Measurements from ENCODE around the gene PREB.
A peak's percentile ranks its signal among the peaks of the same experiment; 100 is the strongest.

PREB gene

GRCh38 chr2:27085673-27086089, 48.8 kb downstream of the PREB start:
- peak overlapping the region; percentile 69 for H3K4me2 ChIP-seq (ENCODE audit: low read depth, low read length, poor library complexity, severe bottlenecking)
- H2AFZ ChIP-seq (ENCODE audit: low read length) = peak overlapping the region; percentile 76; the same call in 1 of the 2 replicates
- no peaks in the 10 kb centered on the region for H3K9me2 ChIP-seq (replicated peaks; ENCODE audit: low read depth, low read length)
- H3K9me3 ChIP-seq (ENCODE audit: insufficient read depth, low read depth, low read length) = no peaks in the 10 kb centered on the region
- H3K27me3 ChIP-seq (ENCODE audit: insufficient read depth, low read length, poor library complexity, severe bottlenecking) = no peaks in the 10 kb centered on the region
- H3K9ac ChIP-seq (ENCODE audit: low read depth, low read length, poor library complexity, severe bottlenecking) = peak overlapping the region; percentile 79
- H3K4me3 ChIP-seq (ENCODE audit: low read length, poor library complexity, severe bottlenecking) = peak overlapping the region; percentile 78
- H4K20me1 ChIP-seq (ENCODE audit: insufficient read depth, low read length, poor library complexity, severe bottlenecking) = no peaks in the 10 kb centered on the region
- TF ChIP-seq CTCF (conservative IDR thresholded peaks at IDR 0.05; ENCODE audit: low read length) (peak; percentile 42), EZH2phosphoT487 (IDR thresholded peaks at IDR 0.05; ENCODE audit: borderline replicate concordance) (no peak)
- H3K36me3 ChIP-seq (ENCODE audit: insufficient read depth, low read length) = no peaks in the 10 kb centered on the region
- H3F3A ChIP-seq (ENCODE audit: low read depth) = peaks cover 7% of the 10 kb centered on the region; the same call in 1 of the 2 replicates
- peaks cover 21% of the 10 kb centered on the region; the same call in 1 of the 2 replicates for H3K79me2 ChIP-seq (ENCODE audit: insufficient read depth, low read length)
- peaks cover 50% of the 10 kb centered on the region for H3K4me1 ChIP-seq (ENCODE audit: insufficient read depth, low read length, poor library complexity, severe bottlenecking)

GRCh38 chr2:27085062-27085672, 49.3 kb downstream of the PREB start:
- Histone ChIP-seq H3K9ac (ENCODE audit: low read depth, low read length, poor library complexity, severe bottlenecking) (peak overlapping the region; percentile 79), H3K4me2 (ENCODE audit: low read depth, low read length, poor library complexity, severe bottlenecking) (peak overlapping the region; percentile 69), H3K36me3 (ENCODE audit: insufficient read depth, low read length) (no peaks in the 10 kb centered on the region), H3F3A (ENCODE audit: low read depth) (peaks cover 7% of the 10 kb centered on the region; the same call in 1 of the 2 replicates), H3K9me2 (replicated peaks; ENCODE audit: low read depth, low read length) (no peaks in the 10 kb centered on the region), H2AFZ (ENCODE audit: low read length) (no peak overlapping the region), H4K20me1 (ENCODE audit: insufficient read depth, low read length, poor library complexity, severe bottlenecking) (no peaks in the 10 kb centered on the region), H3K27me3 (ENCODE audit: insufficient read depth, low read length, poor library complexity, severe bottlenecking) (no peaks in the 10 kb centered on the region), H3K4me1 (ENCODE audit: insufficient read depth, low read length, poor library complexity, severe bottlenecking) (peaks cover 53% of the 10 kb centered on the region), H3K79me2 (ENCODE audit: insufficient read depth, low read length) (peaks cover 21% of the 10 kb centered on the region; the same call in 1 of the 2 replicates), H3K4me3 (ENCODE audit: low read length, poor library complexity, severe bottlenecking) (peak overlapping the region; percentile 78), H3K9me3 (ENCODE audit: insufficient read depth, low read depth, low read length) (no peaks in the 10 kb centered on the region)
- TF ChIP-seq CTCF (conservative IDR thresholded peaks at IDR 0.05; ENCODE audit: low read length) = no peak
- no peak for TF ChIP-seq EZH2phosphoT487 (IDR thresholded peaks at IDR 0.05; ENCODE audit: borderline replicate concordance)

- no peak overlapping the region for H3K4me3 ChIP-seq (ENCODE audit: low read length, poor library complexity, severe bottlenecking)
- H3F3A ChIP-seq (ENCODE audit: low read depth) = peaks cover 7% of the 10 kb centered on the region; the same call in 1 of the 2 replicates
- TF ChIP-seq CTCF (conservative IDR thresholded peaks at IDR 0.05; ENCODE audit: low read length) (0 out of 2 replicates have a peak, but pooled peaks have one; percentile 13), EZH2phosphoT487 (IDR thresholded peaks at IDR 0.05; ENCODE audit: borderline replicate concordance) (no peak)
- H2AFZ ChIP-seq (ENCODE audit: low read length) = no peak overlapping the region
- no peak overlapping the region for H3K9ac ChIP-seq (ENCODE audit: low read depth, low read length, poor library complexity, severe bottlenecking)
- peaks cover 53% of the 10 kb centered on the region for H3K4me1 ChIP-seq (ENCODE audit: insufficient read depth, low read length, poor library complexity, severe bottlenecking)
- no peaks in the 10 kb centered on the region for H3K36me3 ChIP-seq (ENCODE audit: insufficient read depth, low read length)
- H3K27me3 ChIP-seq (ENCODE audit: insufficient read depth, low read length, poor library complexity, severe bottlenecking) = no peaks in the 10 kb centered on the region
- H3K4me2 ChIP-seq (ENCODE audit: low read depth, low read length, poor library complexity, severe bottlenecking) = peak overlapping the region; percentile 69
- H3K79me2 ChIP-seq (ENCODE audit: insufficient read depth, low read length) = peaks cover 21% of the 10 kb centered on the region; the same call in 1 of the 2 replicates
- H3K9me2 ChIP-seq (replicated peaks; ENCODE audit: low read depth, low read length) = no peaks in the 10 kb centered on the region
- no peaks in the 10 kb centered on the region for H3K9me3 ChIP-seq (ENCODE audit: insufficient read depth, low read depth, low read length)
- H4K20me1 ChIP-seq (ENCODE audit: insufficient read depth, low read length, poor library complexity, severe bottlenecking) = no peaks in the 10 kb centered on the region
These were observed 50.0 kb downstream of the PREB start for GRCh38 chr2:27084297-27085061.
